Skeletal muscle satellite cell (primary cell): ENCODE data around the gene NR2F2.

ENCODE experiments used
- H3K27me3 ChIP-seq: 2 replicates; pipeline ENCODE4 v1.7.0; 2013; ENCODE audit warnings: low read length; ENCODE audit not compliant: control insufficient read depth, insufficient read depth
- H3K36me3 ChIP-seq: 2 replicates; pipeline ENCODE4 v1.7.0; 2013; ENCODE audit warnings: mild to moderate bottlenecking, control low read depth, low read length; ENCODE audit not compliant: insufficient read depth
- H3K4me1 ChIP-seq: 2 replicates; pipeline ENCODE4 v1.7.0; 2013; ENCODE audit warnings: low read length; ENCODE audit not compliant: control insufficient read depth, insufficient read depth
- H3K4me2 ChIP-seq: 2 replicates; pipeline ENCODE4 v1.7.0; 2013; ENCODE audit warnings: mild to moderate bottlenecking, low read length
- H3K4me3 ChIP-seq: 2 replicates; pipeline ENCODE4 v1.7.0; 2013; ENCODE audit warnings: low read length
- H3K9ac ChIP-seq: 2 replicates; pipeline ENCODE4 v1.7.0; 2013; ENCODE audit warnings: mild to moderate bottlenecking, low read depth, low read length, moderate library complexity
- H3K9me3 ChIP-seq: replicated peaks from 2 replicates; pipeline ENCODE4 v1.7.0; 2013; ENCODE audit warnings: mild to moderate bottlenecking, control low read depth, low read length

The NR2F2 gene

DNA sequence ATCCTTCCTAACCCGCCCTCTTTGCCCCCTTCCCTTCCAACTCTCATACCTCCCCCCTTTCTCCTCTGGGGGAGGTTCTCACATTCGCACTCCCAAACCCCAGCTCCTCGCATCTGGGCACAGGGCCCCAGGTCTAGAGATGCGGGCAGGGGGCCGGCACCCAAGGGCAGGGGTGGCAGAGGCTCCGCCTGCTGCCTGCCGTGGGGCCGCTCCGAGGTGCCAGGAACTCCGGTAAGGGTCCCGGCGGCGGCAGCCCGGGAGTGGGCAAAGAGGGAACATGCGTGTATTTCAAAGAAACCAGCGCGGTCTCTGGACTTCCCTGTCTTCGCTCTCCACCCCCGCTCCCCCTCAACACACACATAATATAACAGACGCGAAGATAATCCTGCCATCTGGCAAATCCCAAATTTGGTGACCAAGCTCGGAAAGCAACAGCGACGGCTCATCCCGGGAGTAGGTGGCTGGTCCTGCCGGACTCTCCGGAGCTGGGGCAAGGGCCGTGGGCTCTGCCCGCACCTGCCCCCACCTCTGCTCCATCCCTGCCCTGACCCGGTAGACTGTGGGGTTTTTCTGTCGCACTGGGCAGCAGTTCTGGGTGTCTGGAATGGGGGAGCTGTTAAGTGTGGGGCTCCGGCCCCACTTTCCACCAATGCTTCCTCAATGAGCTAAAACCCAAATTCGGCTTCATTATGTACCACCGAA, 31.0 kb downstream of the NR2F2 start:
- H3K27me3 ChIP-seq = peaks cover 2% of the 10 kb centered on the region

DNA sequence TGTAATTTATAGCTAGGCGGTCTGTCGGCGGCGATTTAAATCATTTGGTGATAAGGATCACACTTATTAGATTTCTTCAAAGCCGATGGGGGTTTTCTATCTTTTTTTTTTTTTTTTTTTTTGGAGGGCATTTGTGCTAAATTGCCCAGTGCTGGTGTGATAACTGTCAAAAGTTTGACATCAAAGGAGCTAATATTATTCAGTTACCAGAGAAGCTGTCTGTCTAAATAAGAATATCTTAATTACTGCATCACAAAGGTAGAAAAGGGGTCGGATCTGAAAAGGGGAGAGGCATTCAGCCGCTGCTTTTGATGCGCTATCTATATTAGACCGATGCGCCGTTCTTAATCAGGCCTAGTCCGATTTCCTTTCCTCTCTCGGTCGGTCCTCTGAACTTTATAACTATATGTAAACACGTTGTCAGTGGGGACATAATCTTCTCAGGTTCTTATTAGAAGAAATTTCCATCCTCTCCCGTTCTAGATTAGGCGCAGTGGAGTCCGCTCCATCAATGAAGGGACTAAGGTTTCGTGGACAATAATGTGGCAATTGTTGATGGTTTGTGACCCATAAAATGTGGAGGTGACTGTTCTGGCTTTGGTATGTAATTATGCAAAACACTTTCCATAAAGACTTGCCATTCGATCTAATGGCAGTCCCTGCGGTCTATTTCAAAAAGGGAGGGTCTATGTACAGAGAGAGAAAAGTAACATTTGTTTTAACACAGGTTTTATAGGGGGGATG, 31.7 kb downstream of the NR2F2 start:
- Histone ChIP-seq H3K4me2 (no peak overlapping the region), H3K4me3 (no peak overlapping the region), H3K9me3 (no peaks in the 10 kb centered on the region), H3K36me3 (no peaks in the 10 kb centered on the region), H3K4me1 (peaks cover 19% of the 10 kb centered on the region), H3K27me3 (peaks cover 8% of the 10 kb centered on the region), H3K9ac (no peak overlapping the region)

More for the DNA sequence above, 31.0 kb downstream of the NR2F2 start:
- peak overlapping the region; percentile 86 for H3K4me2 ChIP-seq
- peak overlapping the region; percentile 82 for H3K4me3 ChIP-seq
- peak overlapping the region; percentile 27 for H3K9ac ChIP-seq
- H3K9me3 ChIP-seq = no peaks in the 10 kb centered on the region
- H3K36me3 ChIP-seq = no peaks in the 10 kb centered on the region
- H3K4me1 ChIP-seq = peaks cover 21% of the 10 kb centered on the region

DNA sequence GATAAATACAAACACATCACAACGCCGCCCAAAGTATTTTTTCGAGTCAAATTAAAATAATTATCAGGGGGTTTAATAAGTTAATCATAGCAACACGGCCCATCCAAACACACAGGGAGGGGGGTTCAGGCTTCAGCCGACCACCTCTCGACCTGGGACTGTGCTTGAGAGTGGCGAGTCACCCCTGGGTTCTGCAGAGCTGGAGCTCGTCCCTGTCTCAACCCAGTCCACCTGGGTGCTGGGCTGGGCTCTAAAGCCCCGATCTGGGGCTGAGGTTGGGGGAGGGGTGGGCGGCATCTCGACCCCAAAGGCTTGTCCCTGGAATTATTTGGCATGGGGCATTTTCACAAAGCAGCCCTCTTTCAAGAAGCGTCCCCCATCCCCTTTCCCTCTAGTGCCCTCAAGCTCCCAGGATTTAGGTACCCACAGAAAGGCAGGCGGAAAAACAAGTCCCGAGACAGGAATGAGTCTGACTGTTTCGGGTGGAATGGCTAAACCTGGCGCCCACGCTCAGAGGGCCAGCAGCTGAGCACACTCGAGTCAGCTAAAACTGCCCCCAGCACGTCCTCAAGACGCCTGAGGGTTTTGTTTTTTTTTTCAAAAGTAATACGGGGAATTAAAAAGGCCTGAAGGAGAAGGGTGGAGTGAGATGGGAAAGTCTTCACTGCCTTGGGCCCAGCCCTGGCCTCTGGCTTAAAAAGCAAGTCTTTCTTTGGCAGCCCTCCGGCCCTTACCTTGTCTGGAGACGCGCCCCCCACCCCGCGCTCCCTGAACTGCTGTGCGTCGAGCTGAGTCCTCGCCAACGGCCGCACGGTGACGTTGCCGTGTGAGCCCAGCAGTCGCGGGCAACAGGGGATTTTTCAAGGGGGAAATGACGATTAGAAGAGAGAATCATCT, 32.5 kb downstream of the NR2F2 start:
- H3K4me2 ChIP-seq = no peak overlapping the region
- H3K4me1 ChIP-seq = peaks cover 19% of the 10 kb centered on the region
- H3K9me3 ChIP-seq = no peaks in the 10 kb centered on the region
- no peaks in the 10 kb centered on the region for H3K36me3 ChIP-seq
- peaks cover 16% of the 10 kb centered on the region for H3K27me3 ChIP-seq
- no peak overlapping the region for H3K9ac ChIP-seq
- no peak overlapping the region for H3K4me3 ChIP-seq

DNA sequence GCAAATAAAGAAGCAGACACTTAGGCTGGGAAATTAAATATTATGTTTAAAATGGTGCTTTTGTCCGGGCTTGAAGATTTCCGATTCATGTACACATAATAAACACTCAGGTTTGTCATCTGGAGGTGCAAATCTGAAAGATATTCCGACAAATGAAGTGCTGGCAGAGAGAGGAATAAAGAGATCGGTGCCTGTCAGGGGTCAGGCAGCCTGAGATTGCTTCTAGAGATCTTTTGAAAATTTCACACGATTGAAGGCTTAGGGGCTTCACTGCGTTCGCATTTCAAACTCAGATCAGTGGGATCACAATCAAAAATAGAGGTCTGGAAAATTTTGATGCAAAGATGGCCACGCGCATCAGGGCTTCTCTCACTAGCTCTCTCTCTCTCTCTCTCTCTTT, 33.2 kb downstream of the NR2F2 start:
- Histone ChIP-seq H3K9me3 (no peaks in the 10 kb centered on the region), H3K27me3 (peaks cover 19% of the 10 kb centered on the region), H3K4me1 (peaks cover 21% of the 10 kb centered on the region)

DNA sequence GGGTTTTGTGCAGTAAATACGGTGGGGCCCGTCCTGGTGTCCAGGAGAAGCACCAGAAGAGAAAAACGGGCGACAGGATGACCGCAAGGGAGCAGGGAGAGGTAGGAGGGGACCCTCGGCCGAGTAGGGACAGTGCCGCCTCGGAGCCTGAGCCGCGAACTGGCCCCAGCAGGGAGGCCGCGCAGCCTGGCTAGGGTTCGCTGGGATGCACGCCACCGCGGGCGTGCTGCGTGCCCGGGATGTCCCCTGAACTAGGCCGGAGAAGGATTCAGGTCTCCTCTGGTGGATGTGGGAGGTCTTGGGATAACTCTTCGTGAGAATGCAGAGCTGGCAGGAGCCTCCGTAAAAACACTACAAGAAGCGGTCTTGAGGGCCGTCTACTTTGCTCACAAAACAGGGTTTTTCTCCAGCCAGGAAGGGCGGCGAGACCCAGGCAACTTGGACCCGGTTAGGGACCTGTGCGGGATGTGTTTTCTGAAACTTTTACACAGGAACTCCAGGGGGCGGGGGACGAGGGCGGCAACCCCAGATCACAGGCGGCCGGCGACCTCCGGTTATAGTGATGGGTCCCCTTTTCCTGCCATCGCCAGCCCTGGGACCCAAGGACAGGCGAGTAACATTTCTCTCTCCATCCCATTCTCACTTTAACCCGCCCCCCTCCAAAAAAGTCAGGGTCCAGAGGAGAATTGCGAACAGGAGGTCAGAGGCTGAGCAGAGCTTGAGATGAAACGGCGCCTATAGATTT, 35.5 kb downstream of the NR2F2 start:
- no peaks in the 10 kb centered on the region for H3K36me3 ChIP-seq
- H3K4me3 ChIP-seq = no peak overlapping the region
- no peaks in the 10 kb centered on the region for H3K9me3 ChIP-seq
- H3K4me2 ChIP-seq = no peak overlapping the region
- H3K4me1 ChIP-seq = peaks cover 12% of the 10 kb centered on the region
- no peak overlapping the region for H3K9ac ChIP-seq
- H3K27me3 ChIP-seq = peaks cover 19% of the 10 kb centered on the region

More for the DNA sequence above, 33.2 kb downstream of the NR2F2 start:
- no peak overlapping the region for H3K9ac ChIP-seq
- no peak overlapping the region for H3K4me2 ChIP-seq
- no peak overlapping the region for H3K4me3 ChIP-seq
- H3K36me3 ChIP-seq = no peaks in the 10 kb centered on the region

DNA sequence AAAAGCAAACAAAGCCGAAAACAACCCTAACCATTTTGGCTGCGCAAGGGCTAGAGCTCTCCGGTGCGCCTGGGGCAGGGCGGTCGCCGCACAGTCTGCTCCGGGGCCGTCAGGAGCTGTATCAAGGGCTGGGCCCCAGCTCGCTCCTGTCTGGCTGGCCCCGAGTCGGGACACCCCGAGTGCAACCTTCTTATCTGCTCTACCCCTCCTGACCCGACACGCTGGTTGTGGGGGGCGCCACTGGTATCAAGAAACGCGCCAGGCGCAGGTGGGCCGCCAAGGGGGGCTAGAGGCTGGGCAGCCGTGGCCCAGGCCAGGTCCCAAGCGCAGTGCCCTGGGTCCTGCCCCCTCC, 36.0 kb downstream of the NR2F2 start:
- no peak overlapping the region for H3K4me3 ChIP-seq
- H3K9me3 ChIP-seq = no peaks in the 10 kb centered on the region
- H3K9ac ChIP-seq = no peak overlapping the region
- H3K36me3 ChIP-seq = no peaks in the 10 kb centered on the region
- H3K4me2 ChIP-seq = no peak overlapping the region
- H3K4me1 ChIP-seq = peaks cover 6% of the 10 kb centered on the region
- peaks cover 19% of the 10 kb centered on the region for H3K27me3 ChIP-seq

DNA sequence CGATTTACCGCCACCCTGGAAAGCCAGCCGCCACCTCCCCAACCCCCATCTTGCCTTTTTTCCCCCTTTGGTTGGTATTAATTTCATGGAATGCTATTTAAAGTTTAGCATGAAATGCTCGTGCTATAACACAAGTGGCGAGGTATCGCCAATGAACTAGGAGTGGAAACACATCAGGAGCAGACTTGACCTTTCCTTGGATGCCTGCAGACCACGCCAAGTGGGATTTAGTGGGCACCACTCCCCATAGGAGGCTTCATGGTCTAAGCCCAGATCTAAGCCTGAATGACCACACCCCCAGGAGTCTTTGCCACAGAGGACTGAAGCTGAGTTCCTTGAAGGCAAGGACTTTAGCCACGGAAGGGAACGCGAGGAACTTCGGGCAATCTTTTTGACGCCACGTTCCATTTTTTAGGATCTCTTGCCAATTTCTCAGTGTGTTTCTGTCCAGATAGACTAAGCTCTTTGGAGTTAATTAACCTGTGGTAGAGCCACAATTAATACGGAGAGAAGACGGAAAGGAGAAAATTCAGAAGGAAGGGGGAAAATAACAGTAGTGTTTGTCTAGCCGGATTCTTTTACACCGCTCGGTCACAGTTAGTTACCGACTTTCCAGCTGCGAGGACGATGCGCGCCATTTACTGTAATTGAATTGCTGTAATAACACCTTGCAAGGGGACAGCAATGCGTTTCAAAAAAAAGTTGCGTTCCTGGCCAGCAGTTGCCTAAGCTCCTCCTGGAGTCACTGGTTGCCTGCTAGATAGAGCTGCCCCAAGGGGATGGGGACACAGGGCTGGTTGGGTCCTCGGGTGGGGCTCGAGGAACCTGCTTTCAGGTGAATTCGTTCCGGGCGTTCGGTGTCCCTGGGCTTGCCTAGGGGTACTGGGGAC, 37.1 kb downstream of the NR2F2 start:
- Histone ChIP-seq H3K27me3 (peaks cover 19% of the 10 kb centered on the region), H3K9me3 (no peaks in the 10 kb centered on the region), H3K4me1 (peaks cover 6% of the 10 kb centered on the region), H3K4me2 (peak overlapping the region; percentile 75), H3K9ac (no peak overlapping the region), H3K4me3 (peak overlapping the region; percentile 48), H3K36me3 (no peaks in the 10 kb centered on the region)

DNA sequence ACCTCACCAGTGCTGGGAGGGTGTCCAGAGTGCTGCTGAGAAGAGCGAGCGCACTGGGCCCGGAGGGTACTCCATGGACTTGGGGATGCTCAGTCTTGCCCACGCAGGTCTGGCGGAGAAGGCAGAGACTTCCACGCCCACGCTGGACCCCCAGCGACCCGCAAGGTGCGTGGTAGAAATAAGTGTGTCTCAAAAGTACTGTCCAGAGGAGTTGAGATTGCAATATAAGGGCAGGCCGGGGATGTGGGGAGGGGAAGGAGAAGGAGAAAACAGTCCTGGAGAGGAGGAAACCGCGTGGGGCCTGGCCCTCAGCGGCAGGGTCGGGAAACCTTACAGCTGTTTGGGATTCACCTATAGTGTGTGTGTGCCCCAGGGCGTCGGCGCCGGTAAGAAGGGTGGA, 38.9 kb downstream of the NR2F2 start:
- no peaks in the 10 kb centered on the region for H3K9me3 ChIP-seq
- no peak overlapping the region for H3K4me3 ChIP-seq
- no peak overlapping the region for H3K4me2 ChIP-seq
- peaks cover 19% of the 10 kb centered on the region for H3K27me3 ChIP-seq
- H3K36me3 ChIP-seq = no peaks in the 10 kb centered on the region
- H3K4me1 ChIP-seq = peaks cover 6% of the 10 kb centered on the region
- H3K9ac ChIP-seq = no peak overlapping the region

DNA sequence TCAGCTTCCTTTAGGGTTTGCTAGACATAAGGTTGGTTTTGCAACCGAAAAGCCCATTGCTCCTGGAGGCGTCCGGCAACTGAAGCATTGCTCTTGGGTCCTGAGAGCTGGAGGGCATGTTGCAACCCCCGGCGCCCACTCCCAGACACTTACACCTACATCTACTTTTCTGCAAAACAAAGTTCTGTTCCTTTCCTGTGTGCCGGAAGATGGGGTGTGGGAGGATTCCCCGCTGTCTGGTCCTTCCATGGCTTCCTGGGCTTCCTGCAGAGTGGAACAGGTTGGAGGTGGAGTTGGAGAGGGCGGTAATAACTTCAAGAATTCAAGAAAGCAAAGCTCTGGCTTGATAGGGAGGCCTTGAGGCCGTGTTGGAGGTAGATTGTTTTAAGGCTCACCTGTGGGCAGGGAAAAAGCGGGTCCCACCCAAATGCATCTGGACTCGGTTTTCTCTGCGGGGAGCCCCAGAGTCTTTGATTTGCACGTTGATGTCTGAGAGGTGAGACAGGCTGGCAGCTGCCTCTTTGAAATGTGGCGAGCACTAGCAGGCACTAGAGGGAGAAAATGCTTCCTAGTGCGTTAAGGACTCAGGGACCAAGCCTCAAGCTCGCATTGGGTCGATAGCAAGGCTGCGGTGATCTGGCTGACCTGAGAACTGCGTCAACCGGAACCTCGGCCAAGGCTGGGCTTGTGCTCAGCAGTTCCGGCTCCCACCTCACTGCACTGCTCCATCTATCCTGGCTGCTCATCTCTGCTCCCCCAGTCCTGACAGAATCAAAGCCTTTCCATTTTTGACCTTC, 39.5 kb downstream of the NR2F2 start:
- H3K27me3 ChIP-seq = peaks cover 19% of the 10 kb centered on the region

DNA sequence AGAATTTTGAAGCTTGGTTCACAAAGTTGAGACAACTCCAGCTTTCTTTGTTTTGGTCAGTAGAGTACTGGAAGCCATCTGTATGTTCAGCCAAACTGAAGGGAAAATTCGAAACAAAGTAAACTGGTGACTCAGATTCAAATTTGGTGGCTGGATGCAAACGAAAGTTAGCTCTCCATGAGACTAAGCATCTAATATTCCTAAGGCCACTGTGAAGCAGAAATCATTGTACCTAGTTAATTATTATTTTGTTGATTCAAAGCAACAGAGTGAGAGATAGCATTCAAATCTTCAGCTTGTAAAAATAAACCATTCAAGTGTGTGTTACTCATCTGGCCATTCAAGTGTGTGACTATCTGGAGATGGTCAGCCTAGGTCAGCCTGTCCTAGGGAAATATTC, 42.1 kb downstream of the NR2F2 start:
- H3K4me2 ChIP-seq = no peak overlapping the region
- no peak overlapping the region for H3K9ac ChIP-seq
- H3K4me3 ChIP-seq = no peak overlapping the region
- no peaks in the 10 kb centered on the region for H3K9me3 ChIP-seq
- peaks cover 8% of the 10 kb centered on the region for H3K27me3 ChIP-seq
- peaks cover 6% of the 10 kb centered on the region for H3K4me1 ChIP-seq
- H3K36me3 ChIP-seq = no peaks in the 10 kb centered on the region

More for the DNA sequence above, 39.5 kb downstream of the NR2F2 start:
- H3K9me3 ChIP-seq = no peaks in the 10 kb centered on the region
- no peak overlapping the region for H3K9ac ChIP-seq
- H3K4me3 ChIP-seq = no peak overlapping the region
- no peak overlapping the region for H3K4me2 ChIP-seq
- H3K4me1 ChIP-seq = peaks cover 6% of the 10 kb centered on the region
- H3K36me3 ChIP-seq = no peaks in the 10 kb centered on the region
